AG04449 (cell line): ENCODE measurements around the gene ZNF776.
"Not testable (repeated sequence)": the region's sequence is repeated elsewhere in the genome, so short reads cannot be mapped to it uniquely, and the experiment has no call there.

ENCODE experiments used
- CTCF ChIA-PET: fragments of 350-600 bp; formaldehyde crosslinking; extraction: SDS; loops from one replicate; lab custom pipeline; 2021; ENCODE audit warnings: antibody characterized with exemption; lab: Yijun Ruan, JAX
- POLR2A ChIA-PET: fragments of 400-600, 350-600 bp; formaldehyde crosslinking; extraction: SDS; loops from one replicate; lab custom pipeline; 2020; ENCODE audit warnings: antibody characterized with exemption, inconsistent platforms; lab: Yijun Ruan, JAX
- DNase-seq: peaks from one replicate; pipeline ENCODE4 v3.0.0-alpha.2; 2010; ENCODE audit warnings: low read depth, low spot score
- H3K4me3 ChIP-seq: 2 replicates; pipeline ENCODE4 v1.5.1; 2011; ENCODE audit warnings: low read depth, mild to moderate bottlenecking, control low read depth, low read length
- TF ChIP-seq, protein P1 (sequence below): IDR thresholded peaks from one replicate; pipeline ENCODE4 v1.5.1; 2011; ENCODE audit warnings: mild to moderate bottlenecking, moderate library complexity, low read length, control low read depth, inconsistent platforms; ENCODE audit not compliant: insufficient read depth; ENCODE audit errors: missing control alignments

ZNF776 gene

DNA sequence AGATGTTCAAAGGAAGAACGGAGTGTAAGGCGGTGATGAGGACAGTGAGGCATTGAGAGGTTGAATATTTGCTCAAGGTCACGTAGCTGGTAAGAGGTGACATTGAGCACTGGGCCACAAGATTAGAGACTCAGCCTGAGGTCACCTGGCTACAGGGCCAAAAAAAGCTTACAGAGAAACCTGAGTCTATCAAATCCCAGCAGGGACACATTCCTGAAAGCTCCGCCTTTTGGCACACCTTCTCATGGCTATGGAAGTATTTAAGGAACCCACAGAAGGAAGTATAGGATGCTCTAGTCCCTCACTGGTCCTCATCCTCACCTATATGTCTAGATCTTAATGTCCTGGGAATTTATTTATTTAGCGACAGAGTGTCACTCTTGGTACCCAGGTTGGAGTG is 40.3 kb downstream of the ZNF776 start:
- TF ChIP-seq, protein P1, sequence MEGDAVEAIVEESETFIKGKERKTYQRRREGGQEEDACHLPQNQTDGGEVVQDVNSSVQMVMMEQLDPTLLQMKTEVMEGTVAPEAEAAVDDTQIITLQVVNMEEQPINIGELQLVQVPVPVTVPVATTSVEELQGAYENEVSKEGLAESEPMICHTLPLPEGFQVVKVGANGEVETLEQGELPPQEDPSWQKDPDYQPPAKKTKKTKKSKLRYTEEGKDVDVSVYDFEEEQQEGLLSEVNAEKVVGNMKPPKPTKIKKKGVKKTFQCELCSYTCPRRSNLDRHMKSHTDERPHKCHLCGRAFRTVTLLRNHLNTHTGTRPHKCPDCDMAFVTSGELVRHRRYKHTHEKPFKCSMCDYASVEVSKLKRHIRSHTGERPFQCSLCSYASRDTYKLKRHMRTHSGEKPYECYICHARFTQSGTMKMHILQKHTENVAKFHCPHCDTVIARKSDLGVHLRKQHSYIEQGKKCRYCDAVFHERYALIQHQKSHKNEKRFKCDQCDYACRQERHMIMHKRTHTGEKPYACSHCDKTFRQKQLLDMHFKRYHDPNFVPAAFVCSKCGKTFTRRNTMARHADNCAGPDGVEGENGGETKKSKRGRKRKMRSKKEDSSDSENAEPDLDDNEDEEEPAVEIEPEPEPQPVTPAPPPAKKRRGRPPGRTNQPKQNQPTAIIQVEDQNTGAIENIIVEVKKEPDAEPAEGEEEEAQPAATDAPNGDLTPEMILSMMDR = no peak
- POLR2A ChIA-PET = interaction anchor here (0.6 kb wide), 1 partner anchor 43 kb away, joined by 3 read pairs; the partner anchor contains the start of gene ZNF587B
- CTCF ChIA-PET = no interaction called here
- no peak overlapping the region for H3K4me3 ChIP-seq
- no peak for DNase-seq

DNA sequence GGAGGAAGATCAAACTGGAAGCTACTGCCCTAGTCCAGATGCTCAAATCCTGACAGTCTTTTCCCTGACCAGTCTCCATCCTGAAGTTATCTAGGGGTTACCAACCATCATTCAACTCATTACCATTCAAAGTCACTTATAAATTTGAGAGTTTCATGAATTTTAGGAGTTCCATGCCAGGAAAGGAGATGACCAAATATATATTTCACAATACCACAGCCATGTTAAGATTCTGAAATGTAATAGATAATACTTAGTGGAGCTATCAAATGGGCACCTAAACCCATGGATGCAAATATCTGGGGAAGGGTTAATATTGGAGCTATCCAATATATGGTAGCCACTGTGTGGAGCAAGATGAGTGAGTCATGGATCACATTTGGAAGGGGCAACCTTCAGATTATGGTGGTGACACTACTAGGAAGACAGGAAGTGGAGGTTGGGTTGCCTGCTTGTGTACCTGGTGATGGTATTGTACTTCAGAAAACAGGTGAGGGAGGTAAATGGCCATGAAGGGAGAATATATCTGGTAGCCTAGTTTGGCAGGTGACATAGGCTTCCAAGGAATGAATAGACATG is 41.6 kb downstream of the ZNF776 start:
- TF ChIP-seq, protein P1 = no peak
- no peak for DNase-seq
- ChIA-PET POLR2A (no interaction called here), CTCF (interaction anchor here (0.9 to 1.3 kb wide), 2 partner anchors 12 to 13 kb away, joined by 3 read pairs; no protein-coding TSS in a partner anchor)
- H3K4me3 ChIP-seq = no peak overlapping the region

DNA sequence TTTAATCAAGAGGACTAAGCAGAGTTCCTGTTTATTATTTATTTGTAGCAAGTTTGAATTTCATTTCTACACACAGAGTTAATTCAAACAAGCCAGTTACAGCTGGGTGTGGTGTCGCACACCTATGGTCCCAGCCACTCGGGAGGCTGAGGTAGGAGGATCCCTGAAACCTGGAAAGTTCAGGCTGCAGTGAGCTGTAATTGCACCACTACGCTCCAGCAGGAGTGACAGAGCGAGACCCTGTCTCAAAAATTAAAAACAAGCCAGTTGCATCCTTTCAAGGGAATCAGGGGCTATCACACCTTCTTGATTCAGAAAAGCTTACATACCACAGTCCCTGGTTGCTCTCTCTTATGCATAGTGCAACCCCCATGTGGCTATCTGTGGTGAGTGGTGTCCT is 42.7 kb downstream of the ZNF776 start:
- POLR2A ChIA-PET = no interaction called here
- no peak overlapping the region for H3K4me3 ChIP-seq
- CTCF ChIA-PET = interaction anchor here (1.3 kb wide), 1 partner anchor 11 kb away, joined by 3 read pairs; no protein-coding TSS in a partner anchor
- no peak for DNase-seq
- TF ChIP-seq, protein P1 = no peak

DNA sequence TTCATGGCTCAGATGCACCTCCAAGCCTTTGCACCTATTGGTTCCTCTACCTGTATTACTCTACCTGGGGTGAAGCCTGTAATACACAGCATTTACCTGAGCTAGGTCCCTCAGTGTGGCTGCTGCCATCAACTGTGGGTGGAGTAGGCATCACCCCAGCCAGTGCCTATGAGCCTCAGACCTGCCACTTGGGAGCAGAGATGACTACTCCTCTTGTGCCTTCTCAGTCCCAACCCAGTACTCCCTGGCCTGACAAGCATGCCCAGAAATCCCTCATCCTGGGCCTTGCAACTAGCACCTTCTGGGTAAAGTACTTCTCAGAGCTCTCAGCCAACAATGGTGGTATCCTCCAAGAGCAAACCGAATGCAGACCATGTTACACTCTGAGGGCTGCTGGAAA is 50.0 kb downstream of the ZNF776 start:
- H3K4me3 ChIP-seq, POLR2A ChIA-PET, DNase-seq, CTCF ChIA-PET: not testable (repeated sequence)

DNA sequence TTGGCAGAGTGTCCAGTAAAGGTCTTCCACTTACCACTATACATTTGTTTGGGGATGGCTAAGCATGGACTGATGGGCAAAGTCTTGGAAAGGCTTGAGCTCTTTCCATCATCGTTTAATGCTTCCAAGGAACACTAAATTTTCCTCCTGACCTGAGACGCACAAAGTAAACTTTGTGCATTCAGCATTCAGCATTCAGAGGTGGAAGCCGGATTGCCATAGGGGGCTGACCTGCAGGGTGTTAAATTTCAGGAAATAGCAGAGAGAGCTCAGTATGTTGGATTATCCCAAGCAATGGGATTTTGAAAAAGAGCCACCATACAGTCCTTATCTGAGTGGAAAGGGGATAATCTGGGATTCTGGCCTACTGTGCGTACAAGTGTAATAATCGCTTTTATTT is 54.1 kb downstream of the ZNF776 start:
- TF ChIP-seq, protein P1 = no peak
- H3K4me3 ChIP-seq = no peak overlapping the region
- ChIA-PET CTCF (interaction anchor here (1.2 kb wide), 1 partner anchor 12 kb away, joined by 3 read pairs; no protein-coding TSS in a partner anchor), POLR2A (no interaction called here)
- DNase-seq = no peak

DNA sequence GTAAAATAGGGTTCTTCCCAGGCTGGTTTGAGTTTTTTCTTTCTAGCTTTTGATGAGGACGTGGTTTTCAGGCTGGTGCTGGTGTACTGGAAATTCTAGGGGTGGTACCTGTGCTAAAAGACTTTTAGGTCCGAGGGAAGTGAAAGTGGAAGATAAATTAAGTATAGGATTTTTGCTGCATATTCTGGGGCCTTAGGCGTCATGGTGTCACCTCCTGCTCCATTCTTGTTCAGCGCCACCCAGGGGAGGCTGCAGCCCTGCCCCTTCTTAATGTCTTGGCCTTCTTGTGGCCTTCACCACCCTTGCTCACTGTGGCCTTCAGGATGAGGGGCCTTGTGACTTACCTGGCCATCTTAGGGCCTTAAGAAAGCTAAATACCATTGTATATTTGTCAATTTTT is 55.7 kb downstream of the ZNF776 start:
- ChIA-PET POLR2A (no interaction called here), CTCF (interaction anchor here (1.0 kb wide), 1 partner anchor 17 kb away, joined by 3 read pairs; no protein-coding TSS in a partner anchor)
- H3K4me3 ChIP-seq = no peak overlapping the region
- DNase-seq = no peak
- TF ChIP-seq, protein P1 = no peak

DNA sequence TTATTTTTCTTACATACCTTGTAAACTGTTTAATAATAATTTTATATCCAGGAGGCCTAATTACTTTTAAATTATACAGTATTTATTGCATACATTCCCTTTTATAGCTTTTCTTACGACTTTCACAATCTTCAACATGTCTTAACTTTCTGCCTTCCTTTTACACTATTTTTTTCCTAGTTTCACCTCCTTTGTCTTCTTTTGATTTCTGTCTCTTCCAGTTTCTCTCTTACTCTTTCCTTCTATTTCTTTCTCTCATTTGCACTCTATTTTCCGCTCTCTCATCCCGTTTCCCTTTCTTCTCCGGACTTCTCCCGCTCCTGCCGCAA is 56.6 kb downstream of the ZNF776 start:
- TF ChIP-seq, protein P1 = no peak
- no peak for DNase-seq
- H3K4me3 ChIP-seq = peak overlapping the region; percentile 74
- ChIA-PET CTCF (no interaction called here), POLR2A (no interaction called here)
